Activated CD8-positive, alpha-beta memory T cell treated with anti-CD3 and anti-CD28 coated beads for 36 hours (primary cell): ENCODE measurements around the gene KAZALD1. TPM values are rescaled to one million over a fixed set of nuclear protein-coding genes. Genes with fewer than 3 reads are reported as not detected.

Experiments
- CTCF ChIA-PET: fragments of 350-600 bp; sonication (Branson Sonifier 250); formaldehyde crosslinking; loops from one replicate; lab custom pipeline; 2021; ENCODE audit warnings: antibody characterized with exemption; lab: Charles Lee
- POLR2A ChIA-PET: fragments of 350-600 bp; sonication (Branson Sonifier 250); formaldehyde crosslinking; loops from one replicate; lab custom pipeline; 2021; ENCODE audit warnings: antibody characterized with exemption; lab: Charles Lee
- total RNA-seq, 2 experiments: library from RNA; stranded (reverse); gene quantifications; one replicate each; pipeline ENCODE4 v1.2.3, GENCODE V29; 2021

Gene KAZALD1
- total RNA-seq, 2 experiments from 2014 or later, result 0.21 to 0.31 TPM

- ChIA-PET CTCF (interaction anchor here (0.6 to 9.5 kb wide), 22 partner anchors 11 to 1525 kb away, joined by 3 to 107 read pairs (median 4); partner anchors contain the start of genes KAZALD1, PDZD7 and SFXN3), POLR2A (interaction anchor here (0.6 kb wide), 2 partner anchors 15 to 49 kb away, joined by 4 to 6 read pairs; no protein-coding TSS in a partner anchor)
These were observed 20.5 kb upstream of the KAZALD1 start for GRCh38 chr10:101041252-101041761.

- POLR2A ChIA-PET, result interaction anchor here (1.5 kb wide), 1 partner anchor 11 kb away, joined by 10 read pairs; the partner anchor contains the start of genes PDZD7 and SFXN3
- CTCF ChIA-PET, result interaction anchor here (0.6 to 9.5 kb wide), 13 partner anchors 10 to 258 kb away, joined by 3 to 107 read pairs (median 12); partner anchors contain the start of genes KAZALD1, PDZD7 and SFXN3
These were observed 19.7 kb upstream of the KAZALD1 start for GRCh38 chr10:101042118-101042517.

GRCh38 chr10:101042667-101043362, 19.0 kb upstream of the KAZALD1 start:
- ChIA-PET CTCF (interaction anchor here (0.6 to 9.5 kb wide), 14 partner anchors 9 to 833 kb away, joined by 3 to 107 read pairs (median 8); partner anchors contain the start of genes KAZALD1, PDZD7 and SFXN3), POLR2A (interaction anchor here (1.1 to 1.5 kb wide), 3 partner anchors 9 to 24 kb away, joined by 4 to 10 read pairs (median 5); partner anchors contain the start of genes PDZD7 and SFXN3)

- POLR2A ChIA-PET, result interaction anchor here (1.1 to 1.5 kb wide), 3 partner anchors 9 to 24 kb away, joined by 4 to 10 read pairs (median 5); partner anchors contain the start of genes PDZD7 and SFXN3
- CTCF ChIA-PET, result interaction anchor here (0.5 to 9.5 kb wide), 14 partner anchors 8 to 832 kb away, joined by 3 to 107 read pairs (median 8); partner anchors contain the start of genes KAZALD1, PDZD7 and SFXN3
These were observed 18.5 kb upstream of the KAZALD1 start for GRCh38 chr10:101043363-101043707.

- ChIA-PET POLR2A (no interaction called here), CTCF (interaction anchor here (0.5 to 9.5 kb wide), 9 partner anchors 8 to 98 kb away, joined by 3 to 107 read pairs (median 23); partner anchors contain the start of genes KAZALD1, PDZD7 and SFXN3)
These were observed 17.7 kb upstream of the KAZALD1 start for GRCh38 chr10:101044117-101044516.

- ChIA-PET POLR2A (interaction anchor here (0.7 kb wide), 2 partner anchors 49 to 760 kb away, joined by 3 to 7 read pairs; no protein-coding TSS in a partner anchor), CTCF (interaction anchor here (9.5 kb wide), 1 partner anchor 14 kb away, joined by 107 read pairs; the partner anchor contains the start of gene KAZALD1)
These were observed 15.2 kb upstream of the KAZALD1 start for GRCh38 chr10:101046332-101047238.

- POLR2A ChIA-PET, result no interaction called here
- CTCF ChIA-PET, result interaction anchor here (1.1 to 9.5 kb wide), 2 partner anchors 13 to 48 kb away, joined by 3 to 107 read pairs; partner anchors contain the start of gene KAZALD1
These were observed 14.5 kb upstream of the KAZALD1 start for GRCh38 chr10:101047268-101047667.

- CTCF ChIA-PET, result interaction anchor here (1.1 to 9.5 kb wide), 2 partner anchors 12 to 47 kb away, joined by 3 to 107 read pairs; partner anchors contain the start of gene KAZALD1
- POLR2A ChIA-PET, result no interaction called here
These were observed 13.6 kb upstream of the KAZALD1 start for GRCh38 chr10:101047961-101048892.

- ChIA-PET POLR2A (interaction anchor here (0.5 to 1.7 kb wide), 2 partner anchors 10 to 346 kb away, joined by 5 read pairs; no protein-coding TSS in a partner anchor), CTCF (interaction anchor here (0.7 to 4.3 kb wide), 20 partner anchors 8 to 164 kb away, joined by 3 to 93 read pairs (median 4); partner anchors contain the start of genes KAZALD1, PDZD7 and SFXN3)
These were observed 11.3 kb upstream of the KAZALD1 start for GRCh38 chr10:101050208-101051069.

- ChIA-PET CTCF (interaction anchor here (0.6 to 4.3 kb wide), 5 partner anchors 10 to 1177 kb away, joined by 3 to 93 read pairs (median 10); partner anchors contain the start of gene KAZALD1), POLR2A (interaction anchor here (1.0 kb wide), 1 partner anchor 9 kb away, joined by 5 read pairs; no protein-coding TSS in a partner anchor)
These were observed 9.5 kb upstream of the KAZALD1 start for GRCh38 chr10:101052285-101052684.

GRCh38 chr10:101053516-101053915, 8.3 kb upstream of the KAZALD1 start:
- CTCF ChIA-PET, result interaction anchor here (3.8 to 4.3 kb wide), 2 partner anchors 10 to 11 kb away, joined by 31 to 93 read pairs; partner anchors contain the start of gene KAZALD1
- POLR2A ChIA-PET, result no interaction called here

GRCh38 chr10:101054351-101054750, 7.4 kb upstream of the KAZALD1 start:
- CTCF ChIA-PET, result interaction anchor here (1.5 kb wide), 1 partner anchor 11 kb away, joined by 3 read pairs; no protein-coding TSS in a partner anchor
- POLR2A ChIA-PET, result interaction anchor here (0.7 kb wide), 1 partner anchor 52 kb away, joined by 3 read pairs; no protein-coding TSS in a partner anchor

GRCh38 chr10:101054876-101055275, 6.9 kb upstream of the KAZALD1 start:
- ChIA-PET POLR2A (no interaction called here), CTCF (interaction anchor here (0.6 to 1.5 kb wide), 4 partner anchors 12 to 23 kb away, joined by 3 to 4 read pairs (median 4); no protein-coding TSS in a partner anchor)

GRCh38 chr10:101055411-101055810, 6.4 kb upstream of the KAZALD1 start:
- POLR2A ChIA-PET, result no interaction called here
- CTCF ChIA-PET, result interaction anchor here (0.6 to 1.5 kb wide), 4 partner anchors 12 to 24 kb away, joined by 3 to 4 read pairs (median 4); no protein-coding TSS in a partner anchor

- CTCF ChIA-PET, result interaction anchor here (7.5 kb wide), 1 partner anchor 12 kb away, joined by 107 read pairs; no protein-coding TSS in a partner anchor
- POLR2A ChIA-PET, result interaction anchor here (0.6 kb wide), 1 partner anchor 15 kb away, joined by 6 read pairs; no protein-coding TSS in a partner anchor
These were observed 5.2 kb upstream of the KAZALD1 start for GRCh38 chr10:101056365-101057151.
